Ishikawa (cell line): ENCODE results near the gene SEMA3B.
A peak's percentile ranks its signal among the peaks of the same experiment; 100 is the strongest.

Experiments
- CEBPB ChIP-seq: IDR thresholded peaks from 2 replicates; pipeline ENCODE4 v1.6.1; 2012
- CREB1 ChIP-seq: IDR thresholded peaks from 2 replicates; pipeline ENCODE4 v1.6.1; 2012; ENCODE audit warnings: low read depth
- EGR1 ChIP-seq: IDR thresholded peaks from 2 replicates; pipeline ENCODE4 v1.6.1; 2012
- EP300 ChIP-seq: IDR thresholded peaks from 2 replicates; pipeline ENCODE4 v1.6.1; 2012; ENCODE audit warnings: borderline replicate concordance
- FOXM1 ChIP-seq: IDR thresholded peaks from 2 replicates; pipeline ENCODE4 v1.6.1; 2012; ENCODE audit warnings: low read depth, borderline replicate concordance
- NFIC ChIP-seq: IDR thresholded peaks from 2 replicates; pipeline ENCODE4 v1.6.1; 2012
- RAD21 ChIP-seq: IDR thresholded peaks from 2 replicates; pipeline ENCODE4 v1.6.1; 2012; ENCODE audit warnings: low read depth
- REST ChIP-seq: IDR thresholded peaks from 2 replicates; pipeline ENCODE4 v1.6.1; 2012; ENCODE audit warnings: low read depth, mild to moderate bottlenecking
- TAF1 ChIP-seq: IDR thresholded peaks from 2 replicates; pipeline ENCODE4 v1.6.1; 2012; ENCODE audit warnings: low read depth, mild to moderate bottlenecking
- TCF12 ChIP-seq: IDR thresholded peaks from 2 replicates; pipeline ENCODE4 v1.6.1; 2012; ENCODE audit warnings: low read depth
- TEAD4 ChIP-seq: IDR thresholded peaks from 2 replicates; pipeline ENCODE4 v1.6.1; 2012
- USF1 ChIP-seq: IDR thresholded peaks from 2 replicates; pipeline ENCODE4 v1.6.1; 2012
- YY1 ChIP-seq: IDR thresholded peaks from 2 replicates; pipeline ENCODE4 v1.6.1; 2012; ENCODE audit warnings: low read depth
- ZBTB7A ChIP-seq: IDR thresholded peaks from 2 replicates; pipeline ENCODE4 v1.6.1; 2012; ENCODE audit warnings: low read depth
- TF ChIP-seq, protein P1 (sequence below): IDR thresholded peaks from 2 replicates; pipeline ENCODE4 v1.6.1; 2012

SEMA3B gene

DNA sequence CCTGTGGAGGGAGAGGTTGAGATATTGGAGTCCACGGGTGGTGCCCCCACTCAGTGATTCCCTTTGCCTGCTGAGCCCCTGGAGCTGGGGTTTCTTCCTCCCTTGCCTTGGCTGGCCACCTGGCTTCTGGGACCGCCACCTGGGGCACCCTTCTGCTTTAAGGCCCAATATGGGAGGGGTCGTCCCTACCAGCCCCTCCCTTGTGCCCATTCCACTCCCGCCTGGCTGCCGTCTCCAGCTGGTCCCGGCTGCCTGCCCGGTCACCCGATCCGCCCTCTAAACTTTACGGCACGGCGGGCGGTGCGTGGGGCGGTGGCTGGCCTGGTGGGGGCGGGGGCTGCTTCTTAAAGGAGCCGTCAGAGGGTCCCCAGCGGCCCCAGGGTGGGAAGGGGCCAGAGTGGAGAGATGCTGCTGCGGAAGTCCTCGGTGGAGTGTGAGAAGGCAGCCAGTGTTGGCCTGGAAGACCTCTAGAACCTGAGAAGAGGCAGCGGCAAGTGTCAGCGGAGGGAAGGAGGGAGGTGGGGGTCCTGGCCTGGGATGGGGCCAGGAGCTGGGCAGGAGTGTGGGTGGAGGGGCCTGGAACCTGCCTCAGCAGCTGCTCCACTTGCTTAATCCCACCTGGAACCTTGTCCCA, 1.6 kb upstream of the SEMA3B start:
- TF ChIP-seq NFIC (peak; percentile 70), YY1 (0 out of 2 replicates have a peak, but pooled peaks have one; percentile 24), EGR1 (peak; percentile 55), TAF1 (peak; percentile 33; the same call in 1 of the 2 replicates), RAD21 (no peak), CREB1 (no peak), FOXM1 (peak; percentile 20), TEAD4 (peak; percentile 69), REST (no peak), TCF12 (peak; percentile 87), CEBPB (no peak), USF1 (no peak), EP300 (peak; percentile 72), ZBTB7A (peak; percentile 99)
- TF ChIP-seq, protein P1, sequence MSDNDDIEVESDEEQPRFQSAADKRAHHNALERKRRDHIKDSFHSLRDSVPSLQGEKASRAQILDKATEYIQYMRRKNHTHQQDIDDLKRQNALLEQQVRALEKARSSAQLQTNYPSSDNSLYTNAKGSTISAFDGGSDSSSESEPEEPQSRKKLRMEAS = peak; percentile 63

- no peak for TF ChIP-seq RAD21
- no peak for TF ChIP-seq YY1
- TF ChIP-seq TCF12 = no peak
- TF ChIP-seq NFIC = no peak
- no peak for TF ChIP-seq TEAD4
Measured at GRCh38 chr3:50268276-50268675, 671 bp upstream of the SEMA3B start.

DNA sequence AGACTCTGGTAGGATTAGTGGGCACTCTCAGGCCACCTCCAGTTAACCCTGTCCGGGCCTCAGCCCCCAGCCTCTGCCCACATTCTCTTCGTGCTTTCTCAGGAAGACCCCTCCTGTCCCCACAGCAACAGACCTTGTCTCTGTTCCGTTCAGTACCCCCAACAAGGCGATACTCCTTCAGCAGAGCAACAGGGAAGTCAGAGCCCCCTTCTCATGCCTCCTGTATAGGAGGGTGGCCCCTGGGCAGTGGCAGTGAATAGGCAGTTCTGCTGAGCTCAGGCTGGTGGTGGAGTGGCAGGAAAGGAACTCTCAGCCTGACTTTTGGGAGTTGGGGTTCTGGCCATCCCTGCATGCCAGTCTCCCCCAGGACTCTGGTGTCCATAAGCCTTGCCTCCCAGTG, 513 bp downstream of the SEMA3B start:
- TF ChIP-seq ZBTB7A = peak; percentile 16
- TF ChIP-seq USF1 = no peak
- no peak for TF ChIP-seq YY1
- TF ChIP-seq NFIC = no peak
- TF ChIP-seq, protein P1 = no peak
- no peak for TF ChIP-seq REST

DNA sequence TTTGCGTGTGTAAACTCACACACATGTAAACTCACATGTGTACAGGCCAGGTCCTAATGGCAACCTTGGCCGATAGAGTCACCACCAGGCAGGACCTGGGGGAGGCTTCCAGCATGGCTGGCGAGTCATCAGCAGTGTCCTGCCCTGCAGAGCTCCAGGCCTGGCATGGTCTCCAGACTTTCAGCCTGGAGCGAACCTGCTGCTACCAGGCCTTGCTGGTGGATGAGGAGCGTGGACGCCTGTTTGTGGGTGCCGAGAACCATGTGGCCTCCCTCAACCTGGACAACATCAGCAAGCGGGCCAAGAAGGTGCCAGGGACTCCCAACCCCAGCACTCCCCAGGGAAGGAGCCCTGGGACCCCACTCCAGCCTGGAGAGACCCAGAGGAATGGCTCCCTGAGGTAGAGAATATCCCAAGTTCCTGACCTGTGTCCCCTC, 1.0 kb downstream of the SEMA3B start:
- no peak for TF ChIP-seq REST
- TF ChIP-seq, protein P1 = 0 out of 2 replicates have a peak, but pooled peaks have one; percentile 24
